Measurements from ENCODE around the gene ANKRD63. TPM values are rescaled to one million over a fixed set of nuclear protein-coding genes. Genes with fewer than 3 reads are reported as not detected.

The ANKRD63 gene
- total and polyA plus RNA-seq, 2 of the 8 experiments (the other 6 are each of a cell fraction or from before 2014, with no cell fraction given): 0.18 to 0.26 TPM

- peak overlapping the region; percentile 85 for H4K91ac ChIP-seq (replicated peaks; ENCODE audit: insufficient read length, low read length)
- ChIA-PET POLR2A (ENCODE audit: partially characterized antibody) (interaction anchor here (0.6 to 2.9 kb wide), 12 partner anchors 10 to 312 kb away, joined by 3 to 29 read pairs (median 4); partner anchors contain the start of genes PLCB2 and SRP14), CTCF (ENCODE audit: partially characterized antibody) (interaction anchor here (0.6 to 27.9 kb wide), 20 partner anchors 12 to 235 kb away, joined by 3 to 1340 read pairs (median 6); partner anchors contain the start of genes BMF, CCDC9B, INAFM2 and PAK6)
- no peaks in the 10 kb centered on the region for H3K9me3 ChIP-seq (ENCODE audit: insufficient read depth in 2 of 2, low read depth in 1 of 2, low read length in 1 of 2)
- H3K56ac ChIP-seq (replicated peaks; ENCODE audit: insufficient read length, low read depth, low read length): no peak overlapping the region
- no peaks in the 10 kb centered on the region for H3K79me1 ChIP-seq (ENCODE audit: low read depth, low read length)
- peak overlapping the region; percentile 82 for H3K18ac ChIP-seq (ENCODE audit: extremely low read depth, low read length)
- H2AFZ ChIP-seq (ENCODE audit: low read length): no peak overlapping the region; the same call in 1 of the 2 replicates
- peak overlapping the region; percentile 78 to 97 for H3K4me2 ChIP-seq (ENCODE audit: insufficient read depth in 1 of 2, low read depth in 2 of 2, low read length in 2 of 2)
- H4K20me1 ChIP-seq (replicated peaks in 1 of 2; ENCODE audit: control insufficient read depth in 1 of 2, insufficient read depth in 2 of 2, low read length in 2 of 2): no peaks in the 10 kb centered on the region
- H3K4ac ChIP-seq (replicated peaks; ENCODE audit: insufficient read length, low read depth, low read length): peak overlapping the region; percentile 10
- no peak overlapping the region for H2BK12ac ChIP-seq (ENCODE audit: low read depth, low read length)
- peaks cover 0 to 15% (median 0%) of the 10 kb centered on the region in 4 experiments; a peak in 1 of 8 replicates for H3K36me3 ChIP-seq (ENCODE audit: control insufficient read depth in 2 of 4, insufficient read depth in 4 of 4, low read length in 3 of 4)
- peaks cover 40 to 63% (median 52%) of the 10 kb centered on the region in 4 experiments for H3K27me3 ChIP-seq (replicated peaks in 1 of 4; ENCODE audit: control insufficient read depth in 3 of 4, extremely low read depth in 1 of 4, insufficient read depth in 3 of 4, low read length in 3 of 4)
- no peak overlapping the region for H3K23ac ChIP-seq (ENCODE audit: insufficient read length)
- H3K9ac ChIP-seq (replicated peaks in 1 of 4; ENCODE audit: extremely low read depth in 1 of 4, low read depth in 3 of 4, low read length in 3 of 4): no peak overlapping the region
- DNase-seq (ENCODE audit: low read depth in 1 of 2, low spot score in 2 of 2) (peak in 1 of 2 experiments; percentile 74), FAIRE-seq (peak; percentile 66)
- peak overlapping the region; percentile 51 for H4K8ac ChIP-seq (ENCODE audit: extremely low read depth, insufficient read depth, low read length)
- H3K4me1 ChIP-seq (replicated peaks in 1 of 4; ENCODE audit: control insufficient read depth in 3 of 4, insufficient read depth in 4 of 4, low read length in 3 of 4): peaks cover 13 to 31% (median 23%) of the 10 kb centered on the region in 4 experiments
- H3K4me3 ChIP-seq (ENCODE audit: extremely low read depth in 1 of 4, insufficient read depth in 2 of 4, low read depth in 3 of 4, low read length in 4 of 4): peak overlapping the region in 2 of 4 experiments; percentile 10 to 61; a peak in 6 of 8 replicates
- peak overlapping the region; percentile 81 for H2BK120ac ChIP-seq (replicated peaks; ENCODE audit: low read depth, low read length)
- H2BK5ac ChIP-seq (ENCODE audit: low read depth, low read length): no peak overlapping the region
- WGBS, 2 experiments (ENCODE audit: extremely low coverage in 1 of 2, insufficient coverage in 1 of 2, insufficient read length in 1 of 2, insufficient replicate concordance in 2 of 2, low coverage in 1 of 2, low lambda C conversion rate in 2 of 2, missing lambda C conversion rate in 1 of 2): 6% methylated on average over 30 of the region's 30 CpGs; no CpG with 5 or more reads in 1 of the 2 experiments
- H3K23me2 ChIP-seq (ENCODE audit: low read depth, low read length): peaks cover 22% of the 10 kb centered on the region; the same call in 1 of the 2 replicates
- H2BK15ac ChIP-seq (ENCODE audit: low read length): peak overlapping the region; percentile 50; the same call in 1 of the 2 replicates
- no peak overlapping the region for H3K14ac ChIP-seq (ENCODE audit: insufficient read length)
- no peak overlapping the region for H3K27ac ChIP-seq (ENCODE audit: low read depth, low read length)
- H2AK5ac ChIP-seq (ENCODE audit: low read depth, low read length): no peak overlapping the region
- no peak overlapping the region for H4K5ac ChIP-seq (ENCODE audit: insufficient read length, low read depth, low read length)
- H3K79me2 ChIP-seq (ENCODE audit: control insufficient read depth in 1 of 2, insufficient read depth in 2 of 2, low read length in 2 of 2): no peaks in the 10 kb centered on the region
- 0 out of 2 replicates have a peak overlapping the region, but pooled peaks have one; percentile 23 for H2BK20ac ChIP-seq (ENCODE audit: low read length)
- TF ChIP-seq SRF (IDR thresholded peaks at IDR 0.05; ENCODE audit: low read depth, low read length) (no peak), RXRA (IDR thresholded peaks at IDR 0.05; ENCODE audit: insufficient read depth, low read depth, low read length) (no peak), NANOG (IDR thresholded peaks at IDR 0.05; ENCODE audit: insufficient read depth, low read depth, low read length, poor library complexity, severe bottlenecking) (no peak), SIX5 (IDR thresholded peaks at IDR 0.05; ENCODE audit: low read depth, low read length) (no peak), EGR1 (IDR thresholded peaks at IDR 0.05; ENCODE audit: borderline replicate concordance, low read depth, low read length) (0 out of 2 replicates have a peak, but pooled peaks have one; percentile 7), CBX8 (IDR thresholded peaks at IDR 0.05; ENCODE audit: borderline replicate concordance, low read depth, low read length) (no peak), KDM1A (IDR thresholded peaks at IDR 0.05; ENCODE audit: borderline replicate concordance, low read length) (no peak), EP300 (IDR thresholded peaks at IDR 0.05; ENCODE audit: borderline replicate concordance in 1 of 2, low read depth in 2 of 2, low read length in 2 of 2) (no peak)
- TF ChIP-seq, protein P1, sequence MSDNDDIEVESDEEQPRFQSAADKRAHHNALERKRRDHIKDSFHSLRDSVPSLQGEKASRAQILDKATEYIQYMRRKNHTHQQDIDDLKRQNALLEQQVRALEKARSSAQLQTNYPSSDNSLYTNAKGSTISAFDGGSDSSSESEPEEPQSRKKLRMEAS (IDR thresholded peaks at IDR 0.05): peak; percentile 47; the same call in 1 of the 2 replicates
Observed at GRCh38 chr15:40280260-40281056, 2.4 kb downstream of the ANKRD63 start.

All from H1 (cell line).